ENCODE results near the gene GSK3B. TPM values are rescaled to one million over a fixed set of nuclear protein-coding genes. Genes with fewer than 3 reads are reported as not detected.
A peak's percentile ranks its signal among the peaks of the same experiment; 100 is the strongest.

The GSK3B gene
- total and polyA plus RNA-seq, 2 experiments from 2014 or later: 29.0 to 45.3 TPM

DNA sequence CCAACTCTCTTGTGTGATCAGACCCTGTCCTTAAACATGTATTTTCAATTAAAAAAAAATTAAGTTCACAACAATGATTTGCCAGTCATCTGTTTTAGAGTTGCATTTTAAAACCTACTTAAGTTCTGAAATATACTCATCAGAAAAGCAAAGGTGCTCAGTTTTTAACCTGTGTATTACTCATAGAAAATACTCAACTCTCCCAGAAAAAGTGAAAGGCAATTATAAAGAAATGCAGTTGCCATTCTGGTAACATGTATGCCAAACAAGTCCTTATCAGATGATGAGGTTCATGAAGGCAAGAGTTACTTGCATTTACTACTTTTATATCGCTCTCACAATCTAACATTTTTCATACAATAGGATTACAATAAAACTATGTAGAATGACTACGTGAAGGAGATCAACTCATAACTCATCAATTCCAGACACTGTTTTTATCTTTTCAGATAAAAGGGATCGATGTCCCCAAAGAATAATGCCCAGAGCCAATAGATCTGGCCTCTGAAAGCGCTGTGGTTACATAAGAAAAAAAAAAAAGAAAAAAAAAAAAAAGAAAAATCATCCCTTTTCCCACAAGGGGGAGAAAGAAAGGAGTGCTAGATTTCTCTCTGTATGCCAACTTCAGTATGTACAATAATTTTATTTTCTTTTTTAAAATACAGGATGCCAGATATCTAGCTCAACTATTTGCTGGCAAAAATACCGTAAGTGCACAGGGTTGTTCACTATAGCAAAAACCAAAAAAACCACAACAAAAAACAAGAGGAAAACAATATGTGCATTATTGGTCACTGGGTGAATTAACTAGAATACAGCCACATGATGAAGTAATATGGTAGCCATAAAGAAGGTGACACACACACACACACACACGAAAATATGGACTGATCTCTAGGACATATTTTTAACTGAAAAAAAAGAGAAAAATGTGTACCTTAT, 175.0 kb downstream of the GSK3B start:
- Mint-ChIP-seq H3K36me3 (ENCODE audit: low read depth) (peaks cover 24% of the 10 kb centered on the region), H3K27ac (no peak overlapping the region), H3K4me3 (no peak overlapping the region), H3K27me3 (ENCODE audit: insufficient read depth, low read depth, poor library complexity) (no peaks in the 10 kb centered on the region), H3K4me1 (peaks cover 11% of the 10 kb centered on the region), H3K9me3 (peaks cover 14% of the 10 kb centered on the region; the same call in 2 of the 3 replicates)
- Histone ChIP-seq H3F3A (replicated peaks; ENCODE audit: low read depth) (no peaks in the 10 kb centered on the region), H4K20me1 (replicated peaks; ENCODE audit: insufficient read depth) (no peaks in the 10 kb centered on the region), H3K36me3 (ENCODE audit: insufficient read depth) (peaks cover 4% of the 10 kb centered on the region; the same call in 1 of the 2 replicates), H3K27ac (ENCODE audit: low read depth) (no peak overlapping the region), H2AFZ (no peak overlapping the region), H3K4me2 (no peak overlapping the region), H3K4me1 (ENCODE audit: insufficient read depth) (peaks cover 2% of the 10 kb centered on the region), H3K9me2 (ENCODE audit: insufficient read depth) (no peaks in the 10 kb centered on the region), H3K79me2 (replicated peaks; ENCODE audit: insufficient read depth) (0 out of 2 replicates have a peak, but pooled peaks cover 4% of the 10 kb centered on the region), H3K27me3 (ENCODE audit: insufficient read depth) (no peaks in the 10 kb centered on the region), H3K4me3 (no peak overlapping the region)
- ATAC-seq (no peak), DNase-seq (ENCODE audit: low spot score) (peak; percentile 11)
- no peak for TF ChIP-seq NANOG (IDR thresholded peaks at IDR 0.05; ENCODE audit: borderline replicate concordance)
- no peak for TF ChIP-seq JUNB (IDR thresholded peaks at IDR 0.05; ENCODE audit: unreplicated experiment)
- TF ChIP-seq EZH2phosphoT487 (IDR thresholded peaks at IDR 0.05; ENCODE audit: unreplicated experiment): no peak
- TF ChIP-seq EZH2 (IDR thresholded peaks at IDR 0.05; ENCODE audit: low read depth, unreplicated experiment): no peak
- TF ChIP-seq, protein P1, sequence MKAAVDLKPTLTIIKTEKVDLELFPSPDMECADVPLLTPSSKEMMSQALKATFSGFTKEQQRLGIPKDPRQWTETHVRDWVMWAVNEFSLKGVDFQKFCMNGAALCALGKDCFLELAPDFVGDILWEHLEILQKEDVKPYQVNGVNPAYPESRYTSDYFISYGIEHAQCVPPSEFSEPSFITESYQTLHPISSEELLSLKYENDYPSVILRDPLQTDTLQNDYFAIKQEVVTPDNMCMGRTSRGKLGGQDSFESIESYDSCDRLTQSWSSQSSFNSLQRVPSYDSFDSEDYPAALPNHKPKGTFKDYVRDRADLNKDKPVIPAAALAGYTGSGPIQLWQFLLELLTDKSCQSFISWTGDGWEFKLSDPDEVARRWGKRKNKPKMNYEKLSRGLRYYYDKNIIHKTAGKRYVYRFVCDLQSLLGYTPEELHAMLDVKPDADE (IDR thresholded peaks at IDR 0.05): no peak
- TF ChIP-seq ZNF331 (CRISPR knock-in tag; IDR thresholded peaks at IDR 0.05; ENCODE audit: low read depth): no peak
- TF ChIP-seq CTCF (conservative IDR thresholded peaks at IDR 0.05; ENCODE audit: low read depth in 2 of 2): no peak
- TF ChIP-seq ZNF114 (CRISPR knock-in tag; IDR thresholded peaks at IDR 0.05): no peak
- no peak for TF ChIP-seq ZNF462 (CRISPR knock-in tag; IDR thresholded peaks at IDR 0.05)
- no peak for TF ChIP-seq POLR2AphosphoS5 (IDR thresholded peaks at IDR 0.05; ENCODE audit: low read depth)
- no peak for TF ChIP-seq STAT1 (IDR thresholded peaks at IDR 0.05; ENCODE audit: unreplicated experiment)
- no peak for TF ChIP-seq CREB1 (CRISPR knock-in tag; IDR thresholded peaks at IDR 0.05; ENCODE audit: low read depth)
- TF ChIP-seq, protein P2, sequence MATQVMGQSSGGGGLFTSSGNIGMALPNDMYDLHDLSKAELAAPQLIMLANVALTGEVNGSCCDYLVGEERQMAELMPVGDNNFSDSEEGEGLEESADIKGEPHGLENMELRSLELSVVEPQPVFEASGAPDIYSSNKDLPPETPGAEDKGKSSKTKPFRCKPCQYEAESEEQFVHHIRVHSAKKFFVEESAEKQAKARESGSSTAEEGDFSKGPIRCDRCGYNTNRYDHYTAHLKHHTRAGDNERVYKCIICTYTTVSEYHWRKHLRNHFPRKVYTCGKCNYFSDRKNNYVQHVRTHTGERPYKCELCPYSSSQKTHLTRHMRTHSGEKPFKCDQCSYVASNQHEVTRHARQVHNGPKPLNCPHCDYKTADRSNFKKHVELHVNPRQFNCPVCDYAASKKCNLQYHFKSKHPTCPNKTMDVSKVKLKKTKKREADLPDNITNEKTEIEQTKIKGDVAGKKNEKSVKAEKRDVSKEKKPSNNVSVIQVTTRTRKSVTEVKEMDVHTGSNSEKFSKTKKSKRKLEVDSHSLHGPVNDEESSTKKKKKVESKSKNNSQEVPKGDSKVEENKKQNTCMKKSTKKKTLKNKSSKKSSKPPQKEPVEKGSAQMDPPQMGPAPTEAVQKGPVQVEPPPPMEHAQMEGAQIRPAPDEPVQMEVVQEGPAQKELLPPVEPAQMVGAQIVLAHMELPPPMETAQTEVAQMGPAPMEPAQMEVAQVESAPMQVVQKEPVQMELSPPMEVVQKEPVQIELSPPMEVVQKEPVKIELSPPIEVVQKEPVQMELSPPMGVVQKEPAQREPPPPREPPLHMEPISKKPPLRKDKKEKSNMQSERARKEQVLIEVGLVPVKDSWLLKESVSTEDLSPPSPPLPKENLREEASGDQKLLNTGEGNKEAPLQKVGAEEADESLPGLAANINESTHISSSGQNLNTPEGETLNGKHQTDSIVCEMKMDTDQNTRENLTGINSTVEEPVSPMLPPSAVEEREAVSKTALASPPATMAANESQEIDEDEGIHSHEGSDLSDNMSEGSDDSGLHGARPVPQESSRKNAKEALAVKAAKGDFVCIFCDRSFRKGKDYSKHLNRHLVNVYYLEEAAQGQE (IDR thresholded peaks at IDR 0.05; ENCODE audit: unreplicated experiment): no peak

All from GM23338 (cell line).